Effector CD8-positive, alpha-beta T cell (primary cell): ENCODE measurements around the gene CELF4.

Source experiments
- DNase-seq: peaks from one replicate; lab custom pipeline; 2025; lab: John Stamatoyannopoulos, UW

Gene CELF4

DNA sequence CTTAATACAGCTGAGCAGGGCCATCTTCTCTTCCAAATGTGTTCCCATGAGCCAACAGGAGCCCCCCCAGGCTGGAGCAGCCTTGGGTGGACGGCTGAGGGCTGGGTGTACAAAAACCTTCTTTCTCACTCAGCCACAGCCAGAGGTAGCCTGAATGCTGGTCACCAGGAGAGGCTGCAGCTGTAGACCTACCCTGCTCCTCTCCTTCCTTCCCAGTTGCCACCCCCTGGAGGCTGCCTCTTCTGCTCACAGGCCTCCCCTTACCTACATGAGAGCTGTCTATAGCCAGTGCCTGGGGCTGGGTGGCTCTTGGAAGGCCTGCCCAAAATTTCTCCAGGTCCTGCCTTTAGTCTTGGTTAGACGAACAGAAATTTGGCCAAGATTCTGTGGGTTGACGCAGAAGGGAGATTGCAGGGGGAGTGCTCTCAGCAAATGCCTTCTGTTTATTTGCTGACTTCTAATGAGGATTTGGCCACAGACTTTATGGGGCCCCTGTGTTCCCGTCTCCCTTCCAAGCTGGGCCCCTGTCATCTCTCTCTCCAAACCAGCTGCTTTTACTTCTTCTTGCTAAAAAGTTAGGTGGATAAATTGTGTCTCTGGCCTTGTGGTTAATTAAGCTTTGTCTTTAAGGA lies 18.3 kb downstream of the CELF4 start:
- no peak for DNase-seq

DNA sequence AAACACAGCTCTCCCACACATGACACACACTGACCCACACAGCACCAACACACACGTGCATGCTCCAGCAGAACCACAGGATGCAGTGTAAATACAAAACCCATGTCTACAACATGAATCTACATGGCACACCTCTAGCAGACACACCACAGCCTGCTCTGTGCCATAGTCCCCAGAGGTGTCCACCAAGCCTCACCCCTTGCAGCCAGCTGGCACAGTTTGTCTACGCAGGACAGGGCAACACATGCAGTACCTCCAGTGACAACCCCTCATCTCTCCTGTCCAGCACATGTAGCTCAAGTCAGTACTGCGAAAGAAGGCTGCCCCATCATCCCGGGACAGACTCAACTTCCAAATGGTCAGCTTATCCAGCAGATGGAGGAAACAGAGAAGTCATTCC lies 18.9 kb downstream of the CELF4 start:
- DNase-seq: no peak

DNA sequence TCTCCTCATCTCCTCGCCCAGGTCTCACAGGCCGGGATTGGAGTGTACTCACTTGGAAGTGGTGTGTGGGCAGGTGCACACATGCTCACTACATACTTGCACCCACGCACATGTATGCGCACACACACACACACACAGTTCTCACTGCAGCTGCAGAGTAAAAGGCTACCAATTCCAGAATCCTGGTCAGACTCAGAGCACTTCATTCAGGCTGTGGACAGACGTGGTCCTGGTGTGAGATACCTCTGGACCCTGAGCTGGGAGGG lies 19.4 kb downstream of the CELF4 start:
- no peak for DNase-seq

GRCh38 chr18:37545461-37546271 lies 19.9 kb downstream of the CELF4 start:
- no peak for DNase-seq

DNA sequence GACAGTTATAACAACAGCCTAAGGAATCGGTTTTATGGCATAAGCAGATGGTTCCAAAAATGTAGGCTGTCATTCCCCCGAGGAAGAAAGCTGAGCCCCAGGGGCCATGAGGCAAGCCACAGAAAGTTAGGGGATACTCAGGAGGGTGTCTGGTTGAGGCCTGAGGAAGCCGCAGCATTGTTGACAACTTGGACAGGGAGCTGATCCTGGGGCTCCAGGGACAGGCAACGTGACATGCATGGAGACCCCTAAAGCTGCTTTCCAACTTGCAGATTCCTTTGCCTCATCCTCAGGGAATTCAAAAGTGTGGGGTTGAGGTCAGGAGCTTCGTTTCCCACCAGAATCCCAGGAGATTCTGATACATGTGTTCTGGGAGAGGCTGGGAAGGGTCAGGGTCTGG lies 20.9 kb downstream of the CELF4 start:
- no peak for DNase-seq

- DNase-seq: no peak
Observed at GRCh38 chr18:37544217-37544616, 21.4 kb downstream of the CELF4 start.

GRCh38 chr18:37543321-37543720 lies 22.3 kb downstream of the CELF4 start:
- no peak for DNase-seq

DNA sequence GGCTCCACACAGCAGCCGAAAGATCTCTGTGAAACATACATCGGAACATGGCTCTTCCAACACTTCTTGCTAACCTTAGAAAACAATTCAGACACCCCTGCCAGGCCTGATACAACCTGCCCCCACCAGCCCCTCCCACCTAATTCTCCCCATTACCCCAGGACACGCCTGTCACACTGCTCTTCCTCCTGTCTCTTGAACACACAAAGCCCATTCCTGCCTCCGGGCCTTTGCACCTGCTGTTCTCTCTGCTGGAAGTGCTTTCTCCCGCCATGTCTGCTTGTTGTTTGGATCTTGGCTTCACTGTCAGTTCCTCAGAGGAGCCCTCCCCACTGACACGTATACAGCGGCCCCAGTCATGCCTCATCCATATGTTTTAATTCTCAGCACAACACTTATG lies 24.1 kb downstream of the CELF4 start:
- DNase-seq: no peak

GRCh38 chr18:37540424-37541138 lies 25.0 kb downstream of the CELF4 start:
- no peak for DNase-seq

- DNase-seq: no peak
Observed at GRCh38 chr18:37539236-37539635, 26.4 kb downstream of the CELF4 start.

DNA sequence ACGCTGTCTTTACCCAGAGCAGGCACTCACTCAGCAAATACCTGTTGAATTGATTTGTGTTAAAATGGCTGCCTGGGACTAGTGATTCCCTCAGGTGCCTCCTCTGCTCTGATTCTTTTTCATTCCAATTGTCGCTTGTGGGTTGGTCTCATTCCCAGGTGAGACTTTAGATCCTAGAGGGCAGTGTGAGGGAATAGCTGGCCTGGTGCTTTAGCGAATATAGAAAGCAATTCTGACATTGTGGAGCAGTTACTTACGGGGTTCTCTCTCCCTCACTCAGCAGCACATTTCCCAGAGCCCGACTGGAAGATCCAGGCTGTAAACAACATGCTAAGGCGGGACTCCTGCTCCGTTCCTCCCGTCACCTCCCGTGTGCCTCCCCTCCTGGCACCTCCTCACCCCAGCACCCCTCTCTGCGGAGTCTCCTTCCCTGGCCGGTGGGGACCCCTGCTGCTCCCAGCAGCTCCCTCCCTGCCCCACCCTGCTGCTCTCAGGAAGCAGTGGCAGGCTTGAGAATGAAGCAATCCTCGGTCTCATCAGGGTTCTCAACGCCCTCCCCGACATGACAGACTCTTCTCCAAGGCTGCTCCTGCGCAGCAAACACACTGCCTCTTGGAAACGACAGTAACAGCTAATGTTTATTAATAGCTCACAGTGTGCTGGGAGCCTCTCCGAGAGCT lies 26.9 kb downstream of the CELF4 start:
- no peak for DNase-seq

DNA sequence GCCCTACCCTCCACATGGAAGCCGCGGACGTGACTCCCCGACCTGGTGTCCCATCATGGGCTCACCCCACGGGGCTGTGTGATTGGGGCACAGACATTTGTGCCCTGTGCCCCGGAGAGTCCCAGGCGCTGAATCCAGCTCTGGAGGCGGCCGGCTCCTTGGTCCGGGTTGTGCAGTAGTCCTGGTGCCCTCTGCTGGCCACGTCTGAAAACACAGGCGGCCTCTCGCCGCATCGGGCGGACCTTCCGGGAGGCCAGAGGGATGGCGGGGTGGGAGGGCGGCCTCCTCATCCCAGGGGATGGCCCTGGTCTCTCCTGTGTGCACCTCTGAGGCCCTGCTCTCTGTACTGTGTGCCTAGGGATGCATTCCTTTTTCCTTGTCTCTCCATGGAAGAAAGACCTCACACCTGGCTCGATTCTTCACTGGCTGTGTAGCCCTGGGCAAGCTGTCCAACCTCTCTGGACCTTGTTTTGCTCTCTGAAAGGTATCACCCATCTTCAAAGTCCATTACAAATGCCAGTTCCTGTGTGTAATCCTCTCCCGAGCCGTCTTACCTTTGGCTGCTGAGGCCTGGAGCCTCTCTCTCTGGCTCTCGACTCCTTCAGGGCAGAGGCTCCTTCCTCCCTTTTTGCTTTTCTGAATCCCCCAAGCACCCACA lies 27.6 kb downstream of the CELF4 start:
- no peak for DNase-seq

DNA sequence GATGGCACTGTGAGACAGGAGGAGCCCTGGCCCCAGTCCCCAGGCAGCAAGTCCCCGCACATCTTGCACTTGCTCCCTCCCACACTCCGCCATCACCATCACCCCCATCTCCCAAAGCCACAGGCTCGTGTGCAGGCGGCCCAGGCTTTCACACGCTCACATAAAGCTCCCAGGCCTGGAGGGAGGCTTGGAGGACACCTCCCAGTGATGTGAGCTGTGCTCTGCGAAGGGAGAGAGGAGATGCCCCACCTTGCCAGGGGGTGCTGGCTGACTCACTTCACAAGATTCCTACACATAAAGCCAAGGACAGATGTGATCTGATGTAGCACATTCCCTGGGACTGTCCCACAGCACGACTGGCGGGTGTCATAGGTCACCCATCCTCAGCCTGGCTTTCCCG lies 28.9 kb downstream of the CELF4 start:
- no peak for DNase-seq

- no peak for DNase-seq
Observed at GRCh38 chr18:37535968-37536367, 29.6 kb downstream of the CELF4 start.

GRCh38 chr18:37534627-37535026 lies 31.0 kb downstream of the CELF4 start:
- no peak for DNase-seq

- DNase-seq: no peak
Observed at GRCh38 chr18:37533647-37534584, 31.7 kb downstream of the CELF4 start.

- no peak for DNase-seq
Observed at GRCh38 chr18:37532917-37533316, 32.7 kb downstream of the CELF4 start.

GRCh38 chr18:37529863-37530262 lies 35.7 kb downstream of the CELF4 start:
- DNase-seq: no peak

- DNase-seq: no peak
Observed at GRCh38 chr18:37529296-37529695, 36.3 kb downstream of the CELF4 start.

DNA sequence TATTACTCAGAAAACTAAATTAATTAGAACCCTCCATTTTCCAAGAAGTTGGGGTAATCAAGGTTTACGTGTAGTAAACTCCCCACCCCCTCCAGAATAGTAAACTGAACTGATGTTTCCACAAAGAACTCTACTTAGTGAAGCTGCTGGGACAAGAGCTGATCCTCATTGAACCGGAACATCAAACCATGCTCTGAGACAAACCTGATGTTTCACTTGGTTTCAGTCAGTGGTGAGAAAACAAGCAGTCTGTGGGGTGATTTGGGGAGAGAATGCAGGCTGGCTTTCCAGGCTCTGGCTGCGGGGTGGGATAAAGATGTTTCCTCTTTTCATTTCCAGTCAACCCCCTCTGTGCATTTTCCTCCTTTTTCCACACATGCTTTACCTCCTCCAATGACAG lies 38.2 kb downstream of the CELF4 start:
- no peak for DNase-seq

DNA sequence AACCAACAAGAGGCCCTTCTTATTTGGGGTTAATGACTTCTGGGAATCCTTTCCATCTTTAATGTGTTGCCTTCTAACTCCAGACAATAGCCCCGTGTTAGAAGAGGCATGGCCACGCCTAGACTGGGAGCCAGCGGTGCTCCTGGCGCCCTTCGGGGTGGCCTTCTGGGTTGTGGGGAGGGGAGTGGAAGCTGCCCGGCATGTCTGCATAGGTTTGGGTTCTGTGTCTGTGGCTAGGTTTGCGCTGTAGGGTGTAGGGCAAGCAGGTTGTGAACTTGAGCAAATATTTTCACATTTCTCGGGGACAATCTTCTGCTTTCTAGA lies 40.4 kb downstream of the CELF4 start:
- DNase-seq: no peak
